Measurements from ENCODE around the gene ADRB1.

The ADRB1 gene

DNA sequence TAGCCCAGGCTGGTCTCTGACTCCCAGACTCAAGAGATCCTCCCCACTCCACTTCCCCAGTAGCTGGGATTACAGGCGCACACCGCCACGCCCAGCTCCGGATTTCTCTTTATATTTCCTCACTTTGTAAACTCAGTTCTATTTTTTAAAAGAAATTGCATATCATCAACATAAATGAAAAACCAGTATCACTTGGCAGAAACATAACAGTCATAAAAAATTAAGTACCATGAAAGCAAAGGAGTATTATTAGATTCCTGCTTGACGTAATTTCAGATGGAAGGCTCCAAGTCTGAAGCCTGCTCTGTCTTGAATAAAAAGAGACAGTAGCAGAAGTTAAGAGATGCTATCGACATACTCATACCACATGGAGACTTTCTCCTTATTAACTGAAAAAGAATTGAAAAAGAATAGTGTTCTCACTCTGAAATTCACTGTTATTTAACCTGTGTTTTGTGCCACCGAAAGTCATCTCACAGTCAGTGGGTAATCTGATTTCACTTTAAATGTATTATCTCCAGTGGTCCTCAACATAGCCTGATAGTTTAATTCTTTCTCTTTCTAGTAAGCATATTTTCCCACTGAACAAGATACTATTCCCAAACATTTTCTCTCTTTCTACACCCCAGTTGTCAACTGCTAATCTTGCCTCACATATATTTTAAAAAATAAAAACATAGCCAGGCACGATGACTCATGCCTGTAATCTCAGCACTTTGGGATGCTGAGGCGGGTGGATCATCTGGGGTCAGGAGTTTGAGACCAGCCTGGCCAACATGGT, 40.3 kb upstream of the ADRB1 start:
- Histone ChIP-seq H3K4me3 (no peak overlapping the region), H3K27ac (no peak overlapping the region)
- no peak for DNase-seq (ENCODE audit: low spot score)
- TF ChIP-seq, protein P1, sequence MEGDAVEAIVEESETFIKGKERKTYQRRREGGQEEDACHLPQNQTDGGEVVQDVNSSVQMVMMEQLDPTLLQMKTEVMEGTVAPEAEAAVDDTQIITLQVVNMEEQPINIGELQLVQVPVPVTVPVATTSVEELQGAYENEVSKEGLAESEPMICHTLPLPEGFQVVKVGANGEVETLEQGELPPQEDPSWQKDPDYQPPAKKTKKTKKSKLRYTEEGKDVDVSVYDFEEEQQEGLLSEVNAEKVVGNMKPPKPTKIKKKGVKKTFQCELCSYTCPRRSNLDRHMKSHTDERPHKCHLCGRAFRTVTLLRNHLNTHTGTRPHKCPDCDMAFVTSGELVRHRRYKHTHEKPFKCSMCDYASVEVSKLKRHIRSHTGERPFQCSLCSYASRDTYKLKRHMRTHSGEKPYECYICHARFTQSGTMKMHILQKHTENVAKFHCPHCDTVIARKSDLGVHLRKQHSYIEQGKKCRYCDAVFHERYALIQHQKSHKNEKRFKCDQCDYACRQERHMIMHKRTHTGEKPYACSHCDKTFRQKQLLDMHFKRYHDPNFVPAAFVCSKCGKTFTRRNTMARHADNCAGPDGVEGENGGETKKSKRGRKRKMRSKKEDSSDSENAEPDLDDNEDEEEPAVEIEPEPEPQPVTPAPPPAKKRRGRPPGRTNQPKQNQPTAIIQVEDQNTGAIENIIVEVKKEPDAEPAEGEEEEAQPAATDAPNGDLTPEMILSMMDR (IDR thresholded peaks at IDR 0.05), result no peak

DNA sequence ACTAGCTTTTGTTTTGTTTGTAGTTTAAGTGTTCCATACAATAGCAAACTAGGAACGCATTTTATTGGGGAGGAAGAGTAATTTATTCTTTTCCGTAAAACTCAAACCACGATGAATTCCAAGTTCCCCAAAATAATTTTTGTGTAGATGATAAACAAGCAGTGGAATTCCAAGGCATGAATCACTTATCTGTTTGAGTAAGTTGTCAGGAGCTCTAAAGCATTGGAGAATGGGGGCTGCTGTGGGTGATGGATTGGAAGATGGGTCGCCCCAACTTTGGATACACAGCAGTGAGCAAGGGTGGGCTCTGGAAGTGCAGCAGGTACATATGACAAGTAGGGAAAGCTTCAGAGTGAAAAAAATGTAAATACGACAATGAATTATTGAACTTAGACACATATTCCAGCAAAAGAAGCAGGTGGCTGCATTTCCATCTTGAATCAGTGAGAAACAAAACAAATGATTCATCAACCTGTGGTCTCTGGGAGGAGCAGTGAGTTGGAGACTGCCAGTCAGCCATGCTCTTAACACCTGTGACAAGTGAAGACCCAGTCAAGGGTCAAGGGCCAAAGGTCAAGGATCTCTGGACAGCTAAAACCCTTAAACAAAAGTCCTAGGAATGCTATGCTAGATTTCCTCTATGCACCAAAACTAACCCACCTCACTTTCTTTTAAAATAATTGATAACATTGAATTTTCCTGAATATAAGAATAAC, 34.2 kb upstream of the ADRB1 start:
- Histone ChIP-seq H3K27ac (no peak overlapping the region), H3K4me3 (no peak overlapping the region)
- TF ChIP-seq, protein P1 (IDR thresholded peaks at IDR 0.05), result no peak
- no peak for DNase-seq (ENCODE audit: low spot score)

DNA sequence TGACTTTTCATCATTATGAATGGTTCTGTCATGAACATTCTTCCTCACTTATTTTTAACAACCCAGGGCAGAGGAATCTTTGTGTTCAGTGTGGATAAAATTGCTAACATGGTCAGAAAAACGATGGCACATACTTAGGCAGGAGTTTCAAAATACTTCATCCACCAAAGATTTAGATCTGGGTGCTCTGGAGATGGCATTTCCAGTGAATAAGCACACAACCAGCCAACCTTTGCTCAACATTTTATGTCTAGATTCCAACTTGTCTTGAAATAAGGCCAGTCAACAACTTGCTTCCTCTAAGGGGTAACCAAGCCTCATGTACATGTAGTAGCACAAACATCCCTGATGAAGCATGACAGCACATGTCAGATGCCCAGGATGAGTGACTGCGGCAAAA, 33.4 kb upstream of the ADRB1 start:
- TF ChIP-seq, protein P1 (IDR thresholded peaks at IDR 0.05), result no peak
- Histone ChIP-seq H3K27ac (no peak overlapping the region), H3K4me3 (no peak overlapping the region)
- DNase-seq (ENCODE audit: low spot score), result no peak

DNA sequence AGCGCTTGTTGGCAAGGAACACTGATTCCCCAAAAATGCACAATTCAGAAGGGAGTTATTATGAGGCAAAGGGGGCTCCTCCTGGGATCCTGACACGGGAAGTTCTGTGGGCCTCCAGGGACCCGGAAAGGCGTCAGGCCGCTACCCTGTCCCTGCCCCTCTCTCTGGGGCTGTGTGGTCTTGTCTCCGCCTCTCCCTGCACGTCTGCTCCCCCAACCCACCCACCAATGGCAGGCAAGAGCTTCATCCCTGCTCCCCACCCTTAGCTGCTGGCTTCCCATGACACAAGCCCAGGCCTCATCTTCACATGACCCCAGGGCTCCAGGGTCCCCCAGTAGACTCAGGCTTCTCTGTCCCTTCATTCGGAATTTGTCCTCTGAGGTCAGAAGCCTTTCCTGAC, 31.0 kb upstream of the ADRB1 start:
- DNase-seq (ENCODE audit: low spot score), result no peak
- TF ChIP-seq, protein P1 (IDR thresholded peaks at IDR 0.05), result no peak
- Histone ChIP-seq H3K27ac (no peak overlapping the region), H3K4me3 (no peak overlapping the region)

DNA sequence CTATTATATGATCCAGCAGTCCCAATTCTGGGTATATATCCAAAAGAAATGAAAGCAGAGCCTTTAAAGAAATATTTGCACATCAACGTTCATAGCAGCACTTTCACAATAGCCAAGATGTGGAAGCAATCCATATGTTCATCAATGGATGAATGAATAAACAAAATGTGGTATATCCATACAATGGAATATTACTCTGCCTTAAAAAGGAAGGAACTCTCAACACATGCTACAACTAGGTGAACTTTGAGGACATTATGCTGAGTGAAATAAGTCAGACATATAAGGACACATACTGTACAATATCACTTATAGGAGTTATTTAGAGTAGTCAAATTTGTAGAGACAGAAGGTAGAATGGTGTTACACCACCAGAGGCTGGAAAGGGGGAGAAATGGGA, 28.0 kb upstream of the ADRB1 start:
- TF ChIP-seq, protein P1 (IDR thresholded peaks at IDR 0.05), result no peak
- no peak for DNase-seq (ENCODE audit: low spot score)
- Histone ChIP-seq H3K27ac (no peak overlapping the region), H3K4me3 (no peak overlapping the region)

DNA sequence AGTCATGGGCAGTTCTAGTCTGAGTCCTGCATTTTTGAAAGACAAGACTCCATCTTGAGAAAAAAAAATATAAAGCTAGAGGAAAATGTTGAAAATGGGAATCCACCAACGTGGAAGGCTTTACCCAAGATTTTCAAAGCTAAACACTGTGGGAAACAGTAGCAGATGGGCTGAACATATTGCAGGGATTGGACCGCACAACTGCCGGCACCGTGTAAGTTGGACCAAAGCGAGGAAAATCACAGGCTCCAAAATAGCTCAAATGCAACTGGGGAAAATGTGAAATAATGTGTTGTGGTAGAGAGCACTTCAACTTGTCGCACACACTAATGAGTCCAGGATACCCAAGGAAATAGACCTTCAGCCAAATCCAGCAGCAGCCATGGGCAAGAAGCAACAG, 26.4 kb upstream of the ADRB1 start:
- TF ChIP-seq, protein P1 (IDR thresholded peaks at IDR 0.05), result no peak
- no peak overlapping the region for H3K27ac ChIP-seq
- no peak overlapping the region for H3K4me3 ChIP-seq
- no peak for DNase-seq (ENCODE audit: low spot score)

DNA sequence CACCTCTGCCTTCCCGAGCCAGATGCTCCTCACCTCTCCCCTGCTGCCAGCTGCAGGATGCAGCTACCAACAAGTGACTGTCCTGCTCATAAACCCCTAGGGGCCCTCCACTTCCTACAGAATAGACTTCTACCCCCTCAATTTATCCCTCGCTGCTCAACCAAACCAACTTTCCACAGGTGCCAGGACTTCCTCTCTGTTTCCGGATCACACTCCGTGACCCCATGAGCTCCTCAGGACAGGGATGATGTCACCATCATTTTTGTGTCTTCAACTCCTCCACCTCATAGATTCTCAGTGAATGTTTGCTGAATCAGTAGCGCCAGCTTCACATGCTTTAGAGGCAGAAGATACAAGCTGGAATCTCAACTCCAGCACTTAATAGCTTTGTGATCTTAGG, 25.8 kb upstream of the ADRB1 start:
- TF ChIP-seq, protein P1 (IDR thresholded peaks at IDR 0.05), result no peak
- no peak overlapping the region for H3K4me3 ChIP-seq
- no peak overlapping the region for H3K27ac ChIP-seq
- DNase-seq (ENCODE audit: low spot score), result no peak
